GM12878 (cell line): ENCODE results near the gene CWC25. TPM values are rescaled to one million over a fixed set of nuclear protein-coding genes. Genes with fewer than 3 reads are reported as not detected.

ENCODE experiments used
- BACH1 ChIP-seq: fragments of 450-650 bp; IDR thresholded peaks from 2 replicates; pipeline ENCODE4 v1.6.1; 2017; ENCODE audit warnings: mild to moderate bottlenecking, borderline replicate concordance
- CEBPZ ChIP-seq: fragments of 150-350 bp; IDR thresholded peaks from 2 replicates; pipeline ENCODE4 v1.6.1; 2016; ENCODE audit warnings: low read depth, low read length
- E2F8 ChIP-seq: fragments of 450-650 bp; IDR thresholded peaks from 2 replicates; pipeline ENCODE4 v1.6.1; 2018; ENCODE audit warnings: mild to moderate bottlenecking, low read depth, moderate library complexity; ENCODE audit not compliant: partially characterized antibody
- EED ChIP-seq: sonication (generic); IDR thresholded peaks from 2 replicates; pipeline ENCODE4 v1.6.1; 2016; ENCODE audit warnings: antibody characterized with exemption, low read depth
- EGR1 ChIP-seq, 2 experiments: IDR thresholded peaks; 1 replicate in 1 of 2; 2 replicates in 1 of 2; pipeline ENCODE4 v1.6.1; 2011 to 2012; ENCODE audit warnings: low read depth in 2 of 2, low read length in 2 of 2, borderline replicate concordance in 1 of 2, mild to moderate bottlenecking in 1 of 2, moderate library complexity in 1 of 2
- JUND ChIP-seq: IDR thresholded peaks from 2 replicates; pipeline ENCODE4 v1.6.1; 2012; ENCODE audit warnings: low read depth, mild to moderate bottlenecking, low read length, improper control_type of control experiment, moderate library complexity
- LARP7 ChIP-seq: fragments of 450-650 bp; IDR thresholded peaks from 2 replicates; pipeline ENCODE4 v1.6.1; 2017; ENCODE audit warnings: mild to moderate bottlenecking
- MLLT1 ChIP-seq: fragments of 450-650 bp; IDR thresholded peaks from 2 replicates; pipeline ENCODE4 v1.6.1; 2016; ENCODE audit warnings: mild to moderate bottlenecking
- NBN ChIP-seq: fragments of 450-650 bp; IDR thresholded peaks from 2 replicates; pipeline ENCODE4 v1.6.1; 2016
- NR2F1 ChIP-seq: fragments of 450-650 bp; conservative IDR thresholded peaks from 2 replicates; pipeline ENCODE4 v1.6.1; 2017; ENCODE audit warnings: mild to moderate bottlenecking
- RB1 ChIP-seq: fragments of 450-650 bp; formaldehyde crosslinking; IDR thresholded peaks from 2 replicates; pipeline ENCODE4 v1.6.1; 2017; ENCODE audit warnings: mild to moderate bottlenecking, borderline replicate concordance
- SUPT20H ChIP-seq: IDR thresholded peaks from 2 replicates; pipeline ENCODE4 v1.6.1; 2011; ENCODE audit warnings: low read depth, mild to moderate bottlenecking, low read length, moderate library complexity, borderline replicate concordance; ENCODE audit not compliant: control insufficient read depth
- TAF1 ChIP-seq: IDR thresholded peaks from 2 replicates; pipeline ENCODE4 v1.6.1; 2011; ENCODE audit warnings: mild to moderate bottlenecking, low read depth, low read length, borderline replicate concordance
- TCF12 ChIP-seq: IDR thresholded peaks from 2 replicates; pipeline ENCODE4 v1.6.1; 2011; ENCODE audit warnings: low read depth, mild to moderate bottlenecking, low read length
- ZBTB40 ChIP-seq: fragments of 450-650 bp; IDR thresholded peaks from 2 replicates; pipeline ENCODE4 v1.6.1; 2016; ENCODE audit warnings: mild to moderate bottlenecking, moderate library complexity, borderline replicate concordance
- ZZZ3 ChIP-seq: IDR thresholded peaks from 2 replicates; pipeline ENCODE4 v1.6.1; 2011; ENCODE audit warnings: low read depth; ENCODE audit not compliant: control insufficient read depth, insufficient read length
- polyA plus RNA-seq, 11 experiments: library from polyadenylated mRNA; depleted of rRNA in 4 of 11; unstranded in 6 of 11; stranded (reverse) in 5 of 11; fragments of >200 nt; fragmentation: Nextera tagmentation in 4 of 11; fragmentation: Illumina TruSeq in 1 of 11; extraction: Ambion mirVana in 4 of 11; extraction: Trizol in 1 of 11; gene quantifications; 1 replicate in 1 of 11; 2 replicates in 10 of 11; pipeline versions ENCODE4 v1.2.1 to v1.2.3, GENCODE V29; 2011 to 2016; ENCODE audit warnings: inconsistent platforms in 2 of 11, missing spikeins in 2 of 11, low read depth in 1 of 11
- total RNA-seq, 4 experiments: library from RNA; depleted of rRNA in 3 of 4; stranded (reverse); fragments of >200 nt in 3 of 4; fragmentation: Illumina TruSeq in 1 of 4; extraction: Trizol in 1 of 4; gene quantifications; 2 replicates each; pipeline versions ENCODE4 v1.2.1 to v1.2.3, GENCODE V29; 2013 to 2021

CWC25 gene
- total and polyA plus RNA-seq, 10 of the 15 experiments (the other 5 are each of a cell fraction or from before 2014, with no cell fraction given), result 14.7 to 29.7 (median 22.9) TPM

GRCh38 chr17:38870259-38871165, 45.4 kb upstream of the CWC25 start (continued):
- 0 out of 2 replicates have a peak, but pooled peaks have one; percentile 13 for TF ChIP-seq ZBTB40
- peak; percentile 42 for TF ChIP-seq E2F8
- peak; percentile 81 for TF ChIP-seq MLLT1
- peak; percentile 73; the same call in 1 of the 2 replicates for TF ChIP-seq NBN
- 0 out of 2 replicates have a peak, but pooled peaks have one; percentile 25 for TF ChIP-seq EED
- 0 out of 2 replicates have a peak, but pooled peaks have one; percentile 10 for TF ChIP-seq JUND
- no peak for TF ChIP-seq CEBPZ
- no peak for TF ChIP-seq BACH1
- TF ChIP-seq TAF1, result 0 out of 2 replicates have a peak, but pooled peaks have one; percentile 32
- 0 out of 2 replicates have a peak, but pooled peaks have one; percentile 45 for TF ChIP-seq RB1
- TF ChIP-seq SUPT20H, result no peak
- peak in 1 of 2 experiments; percentile 68; a peak in 1 of 3 replicates for TF ChIP-seq EGR1 (IDR thresholded peaks at IDR 0.05; ENCODE audit: borderline replicate concordance in 1 of 2, low read depth in 2 of 2, low read length in 2 of 2)
- TF ChIP-seq TCF12, result no peak
- no peak for TF ChIP-seq ZZZ3
- no peak for TF ChIP-seq NR2F1
- peak; percentile 67; the same call in 1 of the 2 replicates for TF ChIP-seq LARP7
